Lung (tissue), 12 donors: ENCODE data around the gene APBA2. TPM values are rescaled to one million over a fixed set of nuclear protein-coding genes. Genes with fewer than 3 reads are reported as not detected.
A peak's percentile ranks its signal among the peaks of the same experiment; 100 is the strongest.

Experiments used
- ATAC-seq: fragments of 200-7000 bp; cut with Tn5 transposase; one replicate; pipeline ENCODE4 v1.9.1; 2020; ENCODE audit warnings: moderate number of reproducible peaks; ENCODE audit not compliant: insufficient read depth, low FRiP score
- DNase-seq, 3 donors: peaks; one replicate each; pipeline ENCODE4 v3.0.0-alpha.2; 2013 to 2017
- H3K27ac ChIP-seq, 2 donors: one replicate each; pipeline ENCODE4 v1.5.1; 2013; ENCODE audit warnings: mild to moderate bottlenecking in 2 of 2, moderate library complexity in 2 of 2, control low read depth in 1 of 2, inconsistent platforms in 1 of 2, low read depth in 1 of 2, low read length in 1 of 2
- H3K27me3 ChIP-seq, 3 donors: one replicate each; pipeline ENCODE4 v1.5.1; 2013; ENCODE audit warnings: low read length in 2 of 3; ENCODE audit not compliant: control insufficient read depth in 3 of 3, insufficient read depth in 3 of 3
- H3K36me3 ChIP-seq, 4 donors: one replicate each; pipeline ENCODE4 v1.5.1; 2013; ENCODE audit warnings: low read length in 4 of 4, mild to moderate bottlenecking in 1 of 4, moderate library complexity in 1 of 4; ENCODE audit not compliant: control insufficient read depth in 4 of 4, insufficient read depth in 4 of 4
- H3K4me1 ChIP-seq, 5 donors: one replicate each; pipeline ENCODE4 v1.5.1; 2013; ENCODE audit warnings: low read length in 5 of 5, mild to moderate bottlenecking in 2 of 5, moderate library complexity in 1 of 5; ENCODE audit not compliant: control insufficient read depth in 5 of 5, insufficient read depth in 5 of 5
- H3K4me3 ChIP-seq: one replicate; pipeline ENCODE4 v1.5.1; 2013; ENCODE audit warnings: mild to moderate bottlenecking, control low read depth, moderate library complexity
- H3K9ac ChIP-seq, 2 donors: one replicate each; pipeline ENCODE4 v1.5.1; 2013; ENCODE audit warnings: low read length in 2 of 2, control low read depth in 1 of 2; ENCODE audit not compliant: insufficient read depth in 1 of 2
- H3K9me3 ChIP-seq, 4 donors: one replicate each; pipeline ENCODE4 v1.5.1; 2013; ENCODE audit warnings: low read length in 3 of 4, mild to moderate bottlenecking in 1 of 4, moderate library complexity in 1 of 4; ENCODE audit not compliant: control insufficient read depth in 4 of 4, insufficient read depth in 3 of 4
- CTCF ChIP-seq: IDR thresholded peaks from 2 replicates; pipeline ENCODE4 v1.5.1; 2012; ENCODE audit warnings: mild to moderate bottlenecking; ENCODE audit errors: control extremely low read depth, extremely low read depth
- WGBS, 2 donors: extraction: QIAGEN DNeasy Blood & Tissue Kit; methylation state at CpG; one replicate each; pipeline ENCODE4 v1.1.7; 2013; 5-methylcytosine and 5-hydroxymethylcytosine counted together
- polyA plus RNA-seq, 2 donors: library from polyadenylated mRNA; stranded (reverse); fragments of 200-250 nt; gene quantifications; one replicate each; pipeline ENCODE4 v1.2.1, GENCODE V29; 2013
- total RNA-seq, 2 donors: library from RNA; depleted of rRNA in 1 of 2; stranded (reverse); fragments of >200 nt in 1 of 2; gene quantifications; one replicate each; pipeline ENCODE4 v1.2.1, GENCODE V29; 2014 to 2021
- donor health status: control.
- donor health status: control.
- donor health status: Bipolar disorder and iron deficiency.
- donor health status: healthy.
- donor health status: DM: yes; HTN: yes; CAD: no.

APBA2 gene
- total and polyA plus RNA-seq, 4 donors = 1.6 to 18.3 (median 4.5) TPM

GRCh38 chr15:28868744-28869345, 16.9 kb upstream of the APBA2 start:
- Histone ChIP-seq H3K27me3 (no peaks in the 10 kb centered on the region), H3K9me3 (peaks cover 0 to 19% (median 2%) of the 10 kb centered on the region in 4 donors), H3K9ac (no peak overlapping the region), H3K36me3 (no peaks in the 10 kb centered on the region), H3K4me1 (peaks cover 0 to 5% (median 0%) of the 10 kb centered on the region in 5 donors), H3K4me3 (no peak overlapping the region), H3K27ac (no peak overlapping the region)
- DNase-seq = peak; percentile 68 to 86 (median 77)
- 70 to 71% methylated on average over 9 of the region's 9 CpGs for WGBS, 2 donors
- no peak for TF ChIP-seq CTCF
- no peak for ATAC-seq

- no peak for TF ChIP-seq CTCF
- no peak for DNase-seq
- Histone ChIP-seq H3K9me3 (peaks cover 0 to 19% (median 2%) of the 10 kb centered on the region in 4 donors), H3K4me3 (no peak overlapping the region), H3K36me3 (no peaks in the 10 kb centered on the region), H3K9ac (no peak overlapping the region), H3K27me3 (no peaks in the 10 kb centered on the region), H3K27ac (no peak overlapping the region), H3K4me1 (peaks cover 0 to 5% (median 0%) of the 10 kb centered on the region in 5 donors)
- ATAC-seq = no peak
- 90% methylated on average over 3 of the region's 3 CpGs for WGBS, 2 donors
These were observed 14.6 kb upstream of the APBA2 start for GRCh38 chr15:28871168-28871567.

DNA sequence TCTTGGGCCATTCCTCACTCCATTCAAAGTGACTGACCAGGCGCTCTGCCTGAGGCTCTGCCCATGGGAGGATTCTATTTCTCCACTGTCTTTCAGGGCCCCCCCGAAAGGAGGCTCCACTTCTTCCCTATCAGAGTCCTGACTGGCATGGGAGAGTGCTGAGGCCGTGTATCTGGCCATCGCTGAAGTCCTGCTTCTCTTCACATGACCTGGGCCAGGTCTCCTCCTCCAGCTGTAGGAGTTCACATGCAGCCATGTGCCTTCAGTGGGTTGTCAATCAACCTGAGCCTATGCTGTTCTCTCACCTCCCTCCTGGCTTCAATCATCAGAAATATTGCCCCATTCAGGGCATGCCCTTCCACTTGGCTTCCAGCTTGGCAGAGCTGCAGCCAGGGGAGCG, 12.8 kb upstream of the APBA2 start:
- Histone ChIP-seq H3K9ac (no peak overlapping the region), H3K9me3 (peaks cover 0 to 14% (median 2%) of the 10 kb centered on the region in 4 donors), H3K27me3 (no peaks in the 10 kb centered on the region), H3K4me3 (no peak overlapping the region), H3K27ac (no peak overlapping the region), H3K36me3 (no peaks in the 10 kb centered on the region), H3K4me1 (peaks cover 0 to 5% (median 0%) of the 10 kb centered on the region in 5 donors)
- WGBS, 2 donors = 93% methylated on average over 5 of the region's 5 CpGs
- no peak for ATAC-seq
- no peak for TF ChIP-seq CTCF
- DNase-seq = no peak
